SK-N-SH (cell line): ENCODE data around the gene ATP2A3.

Experiments
- RXRA ChIP-seq: IDR thresholded peaks from 2 replicates; pipeline ENCODE4 v1.4.0; 2012; ENCODE audit warnings: low read depth, mild to moderate bottlenecking, borderline replicate concordance
- TEAD4 ChIP-seq: IDR thresholded peaks from 2 replicates; pipeline ENCODE4 v1.4.0; 2012; ENCODE audit warnings: mild to moderate bottlenecking, borderline replicate concordance; ENCODE audit not compliant: insufficient read depth

DNA sequence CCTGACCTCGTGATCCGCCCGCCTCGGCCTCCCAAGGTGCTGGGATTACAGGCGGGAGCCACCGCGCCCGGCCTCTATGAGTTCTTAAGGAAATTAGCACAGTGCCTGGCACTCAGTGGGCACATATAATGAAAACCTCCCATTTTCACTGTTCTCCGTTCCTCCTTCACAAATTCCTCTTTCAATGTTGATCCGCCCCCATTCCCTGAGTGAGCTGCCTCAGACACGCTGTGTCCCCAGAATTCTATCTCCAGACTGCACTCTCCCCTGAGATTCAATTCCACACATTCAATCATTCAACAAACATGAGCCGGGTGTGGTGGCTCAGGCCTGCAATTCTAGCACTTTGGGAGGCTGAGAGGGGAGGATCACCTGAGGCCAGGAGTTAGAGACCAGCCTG is 55.0 kb downstream of the ATP2A3 start:
- TF ChIP-seq RXRA (no peak), TEAD4 (no peak)
